Loucy (cell line): Measurements from ENCODE around the gene TEPSIN.

Experiments used
- H2AFZ ChIP-seq: fragments of 200-600 bp; sonication (generic); 2 replicates; pipeline ENCODE4 v1.6.0; 2016; ENCODE audit warnings: antibody characterized with exemption, mild to moderate bottlenecking, low read length, moderate library complexity
- H3F3A ChIP-seq: fragments of 200-600 bp; 2 replicates; pipeline ENCODE4 v1.6.0; 2016; ENCODE audit warnings: antibody characterized with exemption, low read depth, mild to moderate bottlenecking
- H3K27me3 ChIP-seq: fragments of 200-600 bp; sonication (generic); 2 replicates; pipeline ENCODE4 v1.6.1; 2014; ENCODE audit warnings: low read length, mild to moderate bottlenecking; ENCODE audit not compliant: insufficient read depth, poor library complexity, severe bottlenecking
- H3K36me3 ChIP-seq: fragments of 200-600 bp; sonication (generic); 2 replicates; pipeline ENCODE4 v1.6.1; 2016; ENCODE audit warnings: low read length; ENCODE audit not compliant: insufficient read depth
- H3K4me1 ChIP-seq: fragments of 200-600 bp; sonication (generic); 2 replicates; pipeline ENCODE4 v1.5.1; 2014; ENCODE audit warnings: low read length, mild to moderate bottlenecking; ENCODE audit not compliant: insufficient read depth, poor library complexity, severe bottlenecking
- H3K4me2 ChIP-seq: fragments of 200-600 bp; sonication (generic); 2 replicates; pipeline ENCODE4 v1.6.0; 2014; ENCODE audit warnings: antibody characterized with exemption, low read length, low read depth, mild to moderate bottlenecking; ENCODE audit not compliant: poor library complexity, severe bottlenecking
- H3K4me3 ChIP-seq: fragments of 200-600 bp; sonication (generic); 2 replicates; pipeline ENCODE4 v1.5.1; 2014; ENCODE audit warnings: low read length, mild to moderate bottlenecking, mixed read lengths; ENCODE audit not compliant: poor library complexity, severe bottlenecking
- H3K79me2 ChIP-seq: fragments of 200-600 bp; sonication (generic); 2 replicates; pipeline ENCODE4 v1.6.1; 2014; ENCODE audit warnings: low read length; ENCODE audit not compliant: insufficient read depth
- H3K9ac ChIP-seq: fragments of 200-600 bp; sonication (generic); 2 replicates; pipeline ENCODE4 v1.6.0; 2014; ENCODE audit warnings: mild to moderate bottlenecking, low read depth, low read length, moderate library complexity; ENCODE audit not compliant: poor library complexity, severe bottlenecking
- H3K9me2 ChIP-seq: fragments of 200-600 bp; sonication (generic); replicated peaks from 2 replicates; pipeline ENCODE4 v1.6.1; 2016; ENCODE audit warnings: low read depth, low read length, mixed read lengths
- H3K9me3 ChIP-seq: fragments of 200-600 bp; sonication (generic); 2 replicates; pipeline ENCODE4 v1.6.1; 2014; ENCODE audit warnings: mild to moderate bottlenecking, antibody characterized with exemption, low read length, low read depth; ENCODE audit not compliant: insufficient read depth
- H4K20me1 ChIP-seq: fragments of 200-600 bp; sonication (generic); 2 replicates; pipeline ENCODE4 v1.6.0; 2014; ENCODE audit warnings: antibody characterized with exemption, low read length, mild to moderate bottlenecking; ENCODE audit not compliant: insufficient read depth, poor library complexity, severe bottlenecking
- CTCF ChIP-seq: fragments of 200-600 bp; sonication (generic); conservative IDR thresholded peaks from 2 replicates; pipeline ENCODE4 v1.5.1; 2014; ENCODE audit warnings: mild to moderate bottlenecking, antibody characterized with exemption, low read length
- EZH2phosphoT487 ChIP-seq: fragments of 200-600 bp; IDR thresholded peaks from 2 replicates; pipeline ENCODE4 v1.6.1; 2018; ENCODE audit warnings: antibody characterized with exemption, mild to moderate bottlenecking, moderate library complexity, borderline replicate concordance

The TEPSIN gene

GRCh38 chr17:81183316-81183715 lies 55.5 kb downstream of the TEPSIN start:
- Histone ChIP-seq H3K79me2 (no peaks in the 10 kb centered on the region), H3K9me3 (no peaks in the 10 kb centered on the region), H3F3A (no peaks in the 10 kb centered on the region), H3K27me3 (no peaks in the 10 kb centered on the region), H3K9ac (no peak overlapping the region), H4K20me1 (no peaks in the 10 kb centered on the region), H3K9me2 (no peaks in the 10 kb centered on the region), H3K4me1 (no peaks in the 10 kb centered on the region), H2AFZ (no peak overlapping the region), H3K4me3 (no peak overlapping the region), H3K36me3 (no peaks in the 10 kb centered on the region), H3K4me2 (no peak overlapping the region)
- TF ChIP-seq EZH2phosphoT487 (no peak), CTCF (no peak)

- H4K20me1 ChIP-seq, result no peaks in the 10 kb centered on the region
- H2AFZ ChIP-seq, result no peak overlapping the region
- H3K27me3 ChIP-seq, result no peaks in the 10 kb centered on the region
- no peaks in the 10 kb centered on the region for H3K36me3 ChIP-seq
- TF ChIP-seq CTCF, result no peak
- no peak for TF ChIP-seq EZH2phosphoT487
- H3F3A ChIP-seq, result no peaks in the 10 kb centered on the region
- no peak overlapping the region for H3K4me2 ChIP-seq
- H3K9me3 ChIP-seq, result no peaks in the 10 kb centered on the region
- no peaks in the 10 kb centered on the region for H3K79me2 ChIP-seq
- no peak overlapping the region for H3K9ac ChIP-seq
- no peaks in the 10 kb centered on the region for H3K4me1 ChIP-seq
- no peak overlapping the region for H3K4me3 ChIP-seq
- H3K9me2 ChIP-seq, result no peaks in the 10 kb centered on the region
Measured at GRCh38 chr17:81182596-81182995, 56.3 kb downstream of the TEPSIN start.

- Histone ChIP-seq H3F3A (no peaks in the 10 kb centered on the region), H3K4me3 (no peak overlapping the region), H3K9me3 (no peaks in the 10 kb centered on the region), H2AFZ (no peak overlapping the region), H3K4me2 (no peak overlapping the region), H3K9ac (no peak overlapping the region), H3K9me2 (no peaks in the 10 kb centered on the region), H3K36me3 (no peaks in the 10 kb centered on the region), H4K20me1 (no peaks in the 10 kb centered on the region), H3K4me1 (no peaks in the 10 kb centered on the region), H3K27me3 (no peaks in the 10 kb centered on the region), H3K79me2 (no peaks in the 10 kb centered on the region)
- TF ChIP-seq EZH2phosphoT487, result no peak
- no peak for TF ChIP-seq CTCF
Measured at GRCh38 chr17:81181811-81182185, 57.1 kb downstream of the TEPSIN start.
